Gastrocnemius medialis (tissue), 4 donors: Measurements from ENCODE around the gene LINGO3. TPM values are rescaled to one million over a fixed set of nuclear protein-coding genes. Genes with fewer than 3 reads are reported as not detected.

Source experiments
- ATAC-seq, 2 donors: fragments of 150-250 bp; one replicate each; pipeline ENCODE4 v1.9.1; 2016
- DNase-seq, 2 donors: peaks; one replicate each; pipeline ENCODE4 v3.0.0-alpha.2; 2019
- H3K27ac ChIP-seq, 4 donors: fragments of 200-600 bp; sonication (generic); 1 replicate in 1 of 4; 2 replicates in 3 of 4; pipeline ENCODE4 v1.5.1; 2016 to 2018; ENCODE audit warnings: mild to moderate bottlenecking in 2 of 4, moderate library complexity in 1 of 4
- H3K27me3 ChIP-seq, 3 donors: fragments of 200-600 bp; sonication (generic) in 2 of 3; 1 replicate in 1 of 3; 2 replicates in 2 of 3; pipeline versions ENCODE4 v1.5.1 to v1.6.0; 2016 to 2019; ENCODE audit warnings: mild to moderate bottlenecking in 1 of 3, moderate library complexity in 1 of 3
- H3K36me3 ChIP-seq, 2 donors: fragments of 200-600 bp; sonication (generic) in 1 of 2; one replicate each; pipeline ENCODE4 v1.5.1; 2017 to 2018
- H3K4me1 ChIP-seq, 2 donors: fragments of 200-600 bp; sonication (generic) in 1 of 2; one replicate each; pipeline ENCODE4 v1.5.1; 2016 to 2017; ENCODE audit warnings: mild to moderate bottlenecking in 2 of 2
- H3K4me3 ChIP-seq, 4 donors: fragments of 200-600 bp; sonication (generic) in 3 of 4; 1 replicate in 1 of 4; 2 replicates in 3 of 4; pipeline ENCODE4 v1.5.1; 2016 to 2019; ENCODE audit warnings: mild to moderate bottlenecking in 2 of 4
- H3K9me3 ChIP-seq, 3 donors: fragments of 200-600 bp; sonication (generic) in 2 of 3; 1 replicate in 1 of 3; 2 replicates in 2 of 3; pipeline ENCODE4 v1.5.1; 2016 to 2019
- POLR2A ChIP-seq, 2 donors: fragments of 450-650 bp; IDR thresholded peaks; one replicate each; pipeline ENCODE4 v1.6.1; 2017; ENCODE audit warnings: antibody characterized with exemption in 2 of 2, mild to moderate bottlenecking in 2 of 2, moderate library complexity in 2 of 2
- in situ Hi-C, 4 donors: fragments of 200-750 bp; cut with MboI; loops; one replicate each; pipeline versions ENCODE4 v1.15.0 to v1.8.0; 2017; ENCODE audit warnings: low sequenced_read_pairs in 4 of 4
- intact Hi-C: fragments of 100-400 bp; cut with DNase I; formaldehyde crosslinking; loops from one replicate; pipeline ENCODE4 v1.15.1; 2023; ENCODE audit warnings: low total_unique reads
- total RNA-seq, 4 donors: library from RNA; depleted of rRNA; stranded (reverse); fragments of >200 nt; gene quantifications; one replicate each; pipeline versions ENCODE4 v1.1.0 to v1.2.3, GENCODE V29; 2016
- TF ChIP-seq, protein P1 (sequence below), 5 experiments: fragments of 450-650 bp in 3 of 5; fragments of 200-600 bp in 2 of 5; sonication (generic) in 2 of 5; IDR thresholded peaks in 4 of 5; conservative IDR thresholded peaks in 1 of 5; 1 replicate in 4 of 5; 2 replicates in 1 of 5; pipeline ENCODE4 v1.5.1; 2016 to 2019; ENCODE audit warnings: antibody characterized with exemption in 5 of 5, mild to moderate bottlenecking in 3 of 5, moderate library complexity in 3 of 5

The LINGO3 gene
- total RNA-seq, 4 donors from 2014 or later, result not detected

DNA sequence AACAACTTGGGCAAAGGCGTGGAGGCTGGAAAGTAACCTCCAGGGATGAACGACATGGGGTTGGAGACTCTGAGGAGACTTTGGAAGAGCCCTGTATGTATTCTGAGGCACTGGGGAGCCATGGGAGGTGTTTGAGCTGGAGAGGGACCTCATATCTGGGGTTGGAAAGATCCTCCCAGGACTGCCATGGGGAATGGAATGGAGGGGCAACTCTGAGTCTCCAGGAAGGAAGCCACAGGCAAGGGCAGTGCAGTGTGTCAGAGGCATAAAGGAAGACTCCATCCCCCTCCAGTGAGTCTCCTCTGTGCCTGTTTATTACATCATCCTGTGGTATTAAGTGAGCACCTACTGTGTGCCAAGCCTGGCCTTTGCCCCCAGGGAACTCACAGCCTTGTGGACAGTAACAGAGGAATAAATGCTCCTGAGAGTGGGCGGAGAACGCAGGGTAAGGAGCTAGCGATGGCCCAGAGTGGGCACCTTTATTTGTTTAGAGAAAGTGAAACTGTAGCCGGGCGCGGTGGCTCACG is 33.7 kb downstream of the LINGO3 start:
- intact Hi-C loops, result loop anchor here (5.0 kb wide), 2 partner anchors 53 to 118 kb away; partner anchors contain the start of genes LSM7 and SPPL2B
- peak overlapping the region in 1 of 4 donors; percentile 100 for H3K4me3 ChIP-seq

DNA sequence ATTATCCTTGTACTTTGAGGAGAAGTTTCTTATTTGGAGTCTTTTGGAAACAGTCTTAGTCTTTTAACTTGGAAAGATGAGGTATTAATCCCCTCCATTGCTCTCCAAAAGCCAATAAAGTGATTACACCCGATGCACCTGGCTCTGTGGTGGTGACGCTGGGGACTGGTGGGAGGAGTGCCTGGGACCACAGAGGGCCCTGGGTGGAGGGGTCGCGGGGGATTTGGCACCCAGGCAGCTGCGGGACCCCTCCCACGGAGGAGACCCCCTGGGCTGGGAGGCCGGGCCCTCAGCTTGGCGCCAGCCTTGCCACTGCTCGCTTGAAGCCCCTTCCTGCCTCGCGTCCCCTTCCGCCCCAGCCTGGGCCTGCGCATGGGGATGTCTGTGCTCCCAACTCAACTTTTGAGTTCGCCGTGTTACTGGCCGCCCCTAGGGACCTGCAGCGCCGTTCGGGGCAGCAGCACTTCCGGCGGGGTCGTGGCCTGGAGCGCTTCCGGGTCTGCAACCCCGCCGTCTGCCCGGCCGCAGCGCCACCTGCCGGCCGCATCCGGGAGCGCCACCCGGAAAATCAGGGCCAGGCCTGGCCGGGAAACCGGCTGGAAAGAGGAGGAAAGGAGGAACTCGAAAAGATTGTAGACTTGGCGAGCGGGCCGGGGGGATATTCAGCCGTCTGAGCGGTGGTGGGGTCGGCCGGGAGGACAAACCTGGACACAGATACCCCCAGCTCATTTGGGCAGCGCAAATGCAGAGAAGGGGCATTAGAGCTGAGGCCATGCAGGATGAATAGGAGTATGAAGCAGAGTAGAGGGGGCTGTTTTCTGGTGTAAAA is 34.4 kb downstream of the LINGO3 start:
- H3K36me3 ChIP-seq, result peaks cover 0 to 19% of the 10 kb centered on the region in 2 donors
- in situ Hi-C loops, result no loop called here
- DNase-seq (peak in 1 of 2 donors; percentile 66), ATAC-seq (no peak)
- peaks cover 36 to 45% of the 10 kb centered on the region in 2 donors for H3K4me1 ChIP-seq
- TF ChIP-seq, protein P1, sequence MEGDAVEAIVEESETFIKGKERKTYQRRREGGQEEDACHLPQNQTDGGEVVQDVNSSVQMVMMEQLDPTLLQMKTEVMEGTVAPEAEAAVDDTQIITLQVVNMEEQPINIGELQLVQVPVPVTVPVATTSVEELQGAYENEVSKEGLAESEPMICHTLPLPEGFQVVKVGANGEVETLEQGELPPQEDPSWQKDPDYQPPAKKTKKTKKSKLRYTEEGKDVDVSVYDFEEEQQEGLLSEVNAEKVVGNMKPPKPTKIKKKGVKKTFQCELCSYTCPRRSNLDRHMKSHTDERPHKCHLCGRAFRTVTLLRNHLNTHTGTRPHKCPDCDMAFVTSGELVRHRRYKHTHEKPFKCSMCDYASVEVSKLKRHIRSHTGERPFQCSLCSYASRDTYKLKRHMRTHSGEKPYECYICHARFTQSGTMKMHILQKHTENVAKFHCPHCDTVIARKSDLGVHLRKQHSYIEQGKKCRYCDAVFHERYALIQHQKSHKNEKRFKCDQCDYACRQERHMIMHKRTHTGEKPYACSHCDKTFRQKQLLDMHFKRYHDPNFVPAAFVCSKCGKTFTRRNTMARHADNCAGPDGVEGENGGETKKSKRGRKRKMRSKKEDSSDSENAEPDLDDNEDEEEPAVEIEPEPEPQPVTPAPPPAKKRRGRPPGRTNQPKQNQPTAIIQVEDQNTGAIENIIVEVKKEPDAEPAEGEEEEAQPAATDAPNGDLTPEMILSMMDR (IDR thresholded peaks at IDR 0.05 in 4 of 5, conservative IDR thresholded peaks at IDR 0.05 in 1 of 5), result peak; percentile 95 to 99 (median 99)
- TF ChIP-seq POLR2A (IDR thresholded peaks at IDR 0.05), result peak in 1 of 2 donors; percentile 22
- peak overlapping the region; percentile 99 to 100 (median 100) for H3K27ac ChIP-seq
- intact Hi-C loops, result loop anchor here (1.0 to 5.0 kb wide), 4 partner anchors 37 to 119 kb away; partner anchors contain the start of genes DOT1L, LSM7, PLEKHJ1 and SF3A2
- H3K27me3 ChIP-seq, result no peaks in the 10 kb centered on the region
- H3K9me3 ChIP-seq, result no peaks in the 10 kb centered on the region
- peak overlapping the region; percentile 35 to 100 (median 70) for H3K4me3 ChIP-seq

More for the DNA sequence above, 33.7 kb downstream of the LINGO3 start:
- Histone ChIP-seq H3K27me3 (no peaks in the 10 kb centered on the region), H3K4me1 (peaks cover 36 to 43% of the 10 kb centered on the region in 2 donors), H3K9me3 (no peaks in the 10 kb centered on the region), H3K36me3 (peaks cover 0 to 19% of the 10 kb centered on the region in 2 donors), H3K27ac (peak overlapping the region; percentile 99 to 100 (median 100))
- in situ Hi-C loops, result no loop called here
- no peak for ATAC-seq
- DNase-seq, result no peak
- TF ChIP-seq, protein P1 (IDR thresholded peaks at IDR 0.05 in 4 of 5, conservative IDR thresholded peaks at IDR 0.05 in 1 of 5), result no peak
- no peak for TF ChIP-seq POLR2A (IDR thresholded peaks at IDR 0.05)

DNA sequence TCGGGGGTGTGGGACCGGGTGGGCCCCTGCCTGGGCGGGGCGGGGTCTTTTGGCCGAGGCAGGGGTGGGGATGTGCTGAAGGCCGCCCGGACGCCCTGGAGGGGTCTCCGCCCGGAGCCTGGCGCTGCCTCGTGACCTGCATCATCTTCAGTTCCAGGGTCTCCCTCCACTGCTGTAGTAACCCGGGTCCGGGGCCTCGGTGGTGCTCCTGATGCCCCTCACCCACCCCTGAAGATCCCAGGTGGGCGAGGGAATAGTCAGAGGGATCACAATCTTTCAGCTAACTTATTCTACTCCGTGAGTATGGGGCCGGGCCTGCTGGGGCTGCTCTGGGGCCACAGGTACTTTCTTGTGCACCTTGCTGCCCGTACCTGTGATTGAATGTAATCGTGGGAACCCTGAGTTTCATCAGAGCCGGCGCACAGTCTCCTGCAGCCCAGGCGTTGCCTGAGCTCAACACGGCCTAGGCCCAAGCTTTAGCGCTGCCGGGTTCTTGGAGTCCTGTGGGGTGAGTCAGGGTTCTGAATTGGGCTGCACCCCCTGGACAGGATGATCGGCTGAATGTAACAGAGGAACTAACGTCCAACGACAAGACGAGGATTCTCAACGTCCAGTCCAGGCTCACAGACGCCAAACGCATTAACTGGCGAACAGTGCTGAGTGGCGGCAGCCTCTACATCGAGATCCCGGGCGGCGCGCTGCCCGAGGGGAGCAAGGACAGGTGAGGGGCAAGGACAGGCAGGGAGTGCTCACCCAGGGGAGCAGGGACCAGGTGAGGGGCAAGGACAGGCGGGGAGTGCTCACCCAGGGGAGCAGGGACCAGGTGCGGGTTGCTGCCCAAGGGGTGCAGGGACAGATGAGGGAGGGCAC is 36.5 kb downstream of the LINGO3 start:
- peak; percentile 58 to 89 for DNase-seq
- intact Hi-C loops, result loop anchor here (2.0 to 5.0 kb wide), 4 partner anchors 56 to 121 kb away; partner anchors contain the start of genes DOT1L, LSM7 and SPPL2B
- peak; percentile 33 to 49 for ATAC-seq
- Histone ChIP-seq H3K9me3 (no peaks in the 10 kb centered on the region), H3K27me3 (no peaks in the 10 kb centered on the region), H3K4me1 (peaks cover 43 to 50% of the 10 kb centered on the region in 2 donors), H3K36me3 (peaks cover 0 to 19% of the 10 kb centered on the region in 2 donors), H3K27ac (peak overlapping the region; percentile 99 to 100 (median 100)), H3K4me3 (peak overlapping the region; percentile 88 to 100 (median 98))
- in situ Hi-C loops, result no loop called here
- TF ChIP-seq, protein P1 (IDR thresholded peaks at IDR 0.05 in 4 of 5, conservative IDR thresholded peaks at IDR 0.05 in 1 of 5), result peak in 1 of 5 experiments; percentile 8
- peak; percentile 26 to 62 for TF ChIP-seq POLR2A (IDR thresholded peaks at IDR 0.05)
